ENCODE results near the gene GARIN3.
"Not testable (repeated sequence)": the region's sequence is repeated elsewhere in the genome, so short reads cannot be mapped to it uniquely, and the experiment has no call there.

Gene GARIN3

DNA sequence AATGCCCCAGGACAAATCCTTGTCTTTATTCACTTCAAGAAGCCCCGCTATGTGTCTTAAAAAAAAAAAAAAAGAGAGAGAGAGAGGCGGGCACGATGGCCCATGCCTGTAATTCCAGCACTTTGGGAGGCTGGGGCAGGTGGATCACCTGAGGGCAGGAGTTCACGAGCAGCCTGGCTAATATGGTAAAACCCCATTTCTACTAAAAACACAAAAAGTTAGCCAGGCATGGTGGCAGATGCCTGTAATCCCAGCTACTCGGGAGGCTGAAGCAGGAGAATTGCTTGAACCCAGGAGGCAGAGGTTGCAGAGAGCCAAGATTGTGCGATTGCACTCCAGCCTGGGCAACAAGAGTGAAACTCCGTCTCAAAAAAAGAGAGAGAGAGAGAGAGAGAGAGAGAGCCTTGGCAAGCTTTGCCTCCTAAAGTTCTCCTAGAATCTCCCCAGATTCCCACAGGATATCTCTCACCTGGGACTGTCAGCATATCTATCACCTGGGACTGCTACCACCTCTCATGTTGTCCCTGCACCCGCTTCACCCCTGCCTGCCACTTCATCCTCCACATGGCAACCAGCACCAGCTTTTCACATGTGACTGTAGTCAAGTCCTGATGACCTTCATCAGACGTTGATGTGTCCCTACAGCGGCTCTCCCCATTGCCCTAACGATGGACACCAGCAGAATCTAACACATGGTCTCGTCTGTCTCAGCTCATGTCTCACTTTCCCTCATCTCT, 20.4 kb upstream of the GARIN3 start:
- no peak for DNase-seq (ENCODE audit: low read depth in 1 of 2, low spot score in 1 of 2)

DNA sequence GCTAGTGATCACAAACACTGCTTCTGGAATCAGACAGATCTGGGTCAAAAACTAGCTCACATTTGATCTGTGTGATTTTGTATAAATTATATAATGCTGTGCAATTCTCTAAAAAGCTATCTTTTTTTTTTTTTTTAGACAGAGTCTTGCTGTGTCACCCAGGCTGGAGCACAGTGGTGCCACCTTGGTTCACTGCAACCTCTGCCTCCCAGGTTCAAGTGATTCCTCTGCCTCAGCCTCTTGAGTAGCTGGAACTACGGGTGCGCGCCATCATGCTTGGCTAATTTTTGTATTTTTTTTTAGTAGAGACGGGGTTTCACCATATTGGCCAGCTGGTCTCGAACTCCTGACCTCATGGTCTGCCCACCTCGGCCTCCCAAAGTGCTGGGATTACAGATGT, 19.1 kb upstream of the GARIN3 start:
- not testable (repeated sequence) for DNase-seq (ENCODE audit: low read depth in 1 of 2, low spot score in 1 of 2)

DNA sequence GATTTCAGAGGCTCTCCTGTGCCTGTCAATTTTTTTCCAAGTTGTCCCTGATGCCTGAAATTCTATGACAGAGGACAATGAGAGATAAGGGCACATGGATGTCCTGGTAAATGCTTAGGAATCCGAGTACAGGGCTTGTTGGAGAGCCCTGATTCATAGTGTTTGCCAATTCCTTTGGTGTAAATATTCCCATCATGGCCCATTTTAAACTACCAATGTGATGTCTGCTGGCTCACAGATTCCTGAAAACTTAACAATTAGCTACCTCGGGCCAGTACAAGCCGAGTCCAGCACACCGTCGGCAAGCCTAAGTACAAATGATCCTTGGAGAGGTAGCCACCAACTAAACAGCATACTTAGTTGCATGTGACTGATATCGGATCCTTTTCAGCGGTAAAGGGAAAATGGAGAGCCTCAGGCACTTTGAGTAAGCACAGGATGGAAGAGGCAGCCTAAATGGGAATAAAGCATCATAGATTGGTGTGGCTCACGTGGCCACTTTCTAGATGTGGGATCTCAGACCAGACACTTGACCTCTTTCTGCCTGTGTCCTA, 18.1 kb upstream of the GARIN3 start:
- DNase-seq (ENCODE audit: low read depth in 1 of 2, low spot score in 1 of 2): no peak

GRCh38 chr5:157182143-157182757, 16.2 kb upstream of the GARIN3 start:
- DNase-seq (ENCODE audit: low read depth in 1 of 2, low spot score in 1 of 2): no peak

DNA sequence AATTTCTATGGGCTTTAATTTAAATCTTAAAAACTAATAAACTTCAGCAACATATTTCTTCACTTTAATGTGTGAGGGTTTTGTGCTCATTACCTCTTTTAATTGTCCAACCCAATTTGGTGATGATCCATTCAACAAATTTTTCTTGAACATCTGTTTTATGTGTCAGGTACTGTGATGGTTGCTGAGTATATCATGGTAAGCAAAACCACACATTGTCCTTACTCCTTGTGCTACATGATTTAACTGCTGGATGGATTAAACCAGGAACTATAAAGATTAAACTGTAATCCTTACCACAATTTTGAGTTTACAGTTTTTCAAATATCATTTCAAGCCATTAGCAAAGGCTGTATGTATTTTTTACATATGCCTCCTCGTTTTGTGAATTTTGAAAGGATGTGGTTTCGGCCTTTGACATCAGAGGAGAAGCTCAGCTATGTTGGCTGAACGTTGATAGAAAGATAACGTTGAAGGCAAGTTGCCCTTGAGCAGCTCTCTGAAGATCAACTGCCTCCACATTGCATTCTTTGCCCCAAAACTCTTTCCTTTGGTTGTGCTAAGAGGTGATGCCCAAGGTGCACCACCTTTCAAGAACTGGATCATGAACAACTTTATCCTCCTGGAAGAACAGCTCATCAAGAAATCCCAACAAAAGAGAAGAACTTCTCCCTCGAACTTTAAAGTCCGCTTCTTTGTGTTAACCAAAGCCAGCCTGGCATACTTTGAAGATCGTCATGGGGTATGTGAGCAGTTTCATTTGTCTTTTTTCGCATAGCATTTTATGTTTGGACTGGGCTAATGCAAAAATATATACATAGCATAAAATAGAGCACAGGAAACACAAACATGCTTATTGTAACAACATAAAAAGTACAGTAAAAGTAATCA, 14.6 kb upstream of the GARIN3 start, which contains the start of gene ITK:
TSS of gene ITK (plus strand) at position 467 of the 891 bp plus-strand sequence. CDS start at position 605, 138 bp downstream.
- no peak for DNase-seq (ENCODE audit: low read depth in 1 of 2, low spot score in 1 of 2)

- no peak for DNase-seq (ENCODE audit: low read depth in 1 of 2, low spot score in 1 of 2)
Observed at GRCh38 chr5:157178966-157179365, 12.9 kb upstream of the GARIN3 start.

DNA sequence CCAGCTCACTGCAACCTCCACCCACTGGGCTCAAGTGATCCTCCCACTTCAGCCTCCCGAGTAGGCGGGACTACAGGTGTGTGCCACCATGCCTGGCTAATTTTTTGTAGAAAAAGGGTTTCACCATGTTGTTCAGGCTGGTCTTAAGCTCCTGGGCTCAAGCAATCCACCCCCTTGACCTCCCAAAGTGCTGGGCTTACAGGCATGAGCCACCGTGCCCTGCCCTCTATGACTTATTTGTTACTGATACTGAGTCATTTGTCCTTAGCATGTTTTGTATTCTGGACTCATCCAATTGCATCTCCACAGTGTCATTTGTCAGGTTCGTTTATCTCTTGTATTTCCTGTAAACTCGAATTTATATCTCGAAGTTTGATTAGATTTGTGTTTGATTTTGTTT, 11.9 kb upstream of the GARIN3 start:
- no peak for DNase-seq (ENCODE audit: low read depth in 1 of 2, low spot score in 1 of 2)

DNA sequence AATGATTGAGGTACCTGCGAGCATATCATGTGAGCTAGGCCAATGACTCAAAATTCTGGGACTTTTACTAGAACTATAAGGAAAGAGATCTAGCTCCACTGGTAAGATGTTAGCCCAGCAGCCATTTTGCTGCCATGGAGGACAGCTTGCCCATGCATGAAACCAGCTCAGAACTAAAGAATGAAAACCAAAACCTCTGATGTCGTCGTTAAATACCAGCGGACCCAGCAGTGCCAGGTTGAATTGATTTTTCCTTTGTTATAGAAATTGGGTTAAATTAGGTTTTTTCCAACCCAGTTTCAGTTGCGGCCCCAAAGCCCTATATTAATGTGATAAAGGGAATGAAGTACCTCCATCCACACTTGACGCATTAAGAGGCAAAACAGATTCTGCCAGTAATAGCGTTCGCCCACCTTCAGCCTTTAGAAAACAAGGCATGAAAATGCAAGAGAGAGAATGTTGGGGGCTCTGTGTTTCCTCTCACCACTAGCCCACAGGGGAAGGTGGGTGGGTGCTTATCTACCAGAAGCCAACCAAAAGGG, 9.1 kb upstream of the GARIN3 start:
- no peak for DNase-seq (ENCODE audit: low read depth in 1 of 2, low spot score in 1 of 2)

GRCh38 chr5:157172403-157172802, 6.3 kb upstream of the GARIN3 start:
- DNase-seq (ENCODE audit: low read depth in 1 of 2, low spot score in 1 of 2): peak in 1 of 2 donors; percentile 75

DNA sequence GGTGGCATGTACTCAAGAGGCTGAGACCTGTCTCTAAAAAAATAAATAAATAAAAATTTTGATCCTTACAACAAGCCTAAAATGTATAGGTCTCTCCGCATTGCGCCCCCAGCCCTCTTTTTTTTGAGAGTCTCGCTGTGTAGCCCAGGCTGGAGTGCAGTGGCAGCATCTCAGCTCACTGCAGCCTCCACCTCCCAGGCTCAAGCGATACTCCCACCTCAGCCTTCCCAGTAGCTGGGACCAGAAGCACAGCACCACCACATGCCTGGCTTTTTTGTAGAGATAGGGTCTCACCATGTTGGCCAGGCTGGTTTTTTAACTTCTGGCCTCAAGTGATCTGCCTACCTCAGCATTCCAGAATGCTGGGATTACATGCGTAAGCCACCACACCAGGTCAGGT, 2.2 kb upstream of the GARIN3 start:
- DNase-seq (ENCODE audit: low read depth in 1 of 2, low spot score in 1 of 2): no peak

DNA sequence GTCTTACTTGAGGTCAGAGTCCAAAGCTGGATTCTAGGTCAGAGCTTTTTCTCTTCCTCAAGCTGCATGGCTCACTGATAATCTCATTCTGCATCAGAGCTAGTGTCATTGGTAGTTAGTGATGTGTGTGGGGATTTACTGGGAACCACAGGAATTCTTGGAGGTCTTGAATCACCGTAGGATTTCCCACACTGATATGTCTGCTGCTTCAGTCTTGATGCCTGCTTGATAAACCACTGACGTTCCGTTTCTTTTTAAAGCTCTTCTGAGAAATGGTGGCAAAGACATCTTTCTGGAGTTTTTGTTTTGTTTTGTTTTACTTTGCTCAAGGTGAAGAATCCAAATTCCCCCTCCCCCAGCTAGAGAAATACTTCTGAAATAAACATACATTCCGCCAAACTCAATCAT, 1.2 kb upstream of the GARIN3 start:
- no peak for DNase-seq (ENCODE audit: low read depth in 1 of 2, low spot score in 1 of 2)

DNA sequence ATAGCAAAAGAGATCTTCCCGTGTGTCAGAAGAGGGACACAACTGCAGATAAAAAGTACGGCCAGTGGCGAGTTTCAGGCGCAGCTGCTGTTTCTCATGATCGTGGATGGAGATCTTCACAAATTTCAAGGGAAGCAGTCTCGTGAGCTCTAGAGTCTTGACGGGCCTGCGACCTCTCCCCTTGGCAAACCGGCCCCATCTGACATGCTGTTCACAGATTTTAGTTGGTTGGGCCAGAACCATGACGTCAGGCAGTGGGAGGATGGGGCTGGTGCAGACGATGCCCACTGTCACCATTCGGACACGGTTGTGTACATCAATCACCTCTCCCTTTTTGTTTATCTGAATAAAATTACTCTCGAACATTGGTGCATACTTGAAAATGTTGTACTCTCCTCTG, 396 bp downstream of the GARIN3 start:
- no peak for DNase-seq (ENCODE audit: low read depth in 1 of 2, low spot score in 1 of 2)

DNA sequence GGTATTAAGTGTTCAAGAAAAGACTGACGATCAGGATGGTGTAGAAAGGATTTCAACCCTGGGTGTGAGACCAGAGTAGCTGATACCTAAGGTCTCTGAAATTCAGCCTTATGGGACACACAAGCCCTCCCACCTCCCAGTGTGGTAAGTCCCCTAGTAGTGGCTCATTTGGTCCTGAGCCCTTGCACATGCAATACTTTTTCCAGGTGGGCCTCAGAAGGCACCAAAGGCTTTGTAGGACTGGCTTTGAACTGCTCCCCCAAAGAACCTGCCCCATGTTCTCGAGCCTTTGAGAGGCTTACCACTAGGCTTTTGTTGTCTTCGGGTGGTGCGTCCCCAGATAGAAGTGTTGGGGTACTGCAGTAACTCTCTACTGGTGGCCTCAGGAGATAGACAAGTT, 803 bp downstream of the GARIN3 start:
- no peak for DNase-seq (ENCODE audit: low read depth in 1 of 2, low spot score in 1 of 2)

GRCh38 chr5:157164521-157164920, 1.5 kb downstream of the GARIN3 start:
- no peak for DNase-seq (ENCODE audit: low read depth in 1 of 2, low spot score in 1 of 2)

DNA sequence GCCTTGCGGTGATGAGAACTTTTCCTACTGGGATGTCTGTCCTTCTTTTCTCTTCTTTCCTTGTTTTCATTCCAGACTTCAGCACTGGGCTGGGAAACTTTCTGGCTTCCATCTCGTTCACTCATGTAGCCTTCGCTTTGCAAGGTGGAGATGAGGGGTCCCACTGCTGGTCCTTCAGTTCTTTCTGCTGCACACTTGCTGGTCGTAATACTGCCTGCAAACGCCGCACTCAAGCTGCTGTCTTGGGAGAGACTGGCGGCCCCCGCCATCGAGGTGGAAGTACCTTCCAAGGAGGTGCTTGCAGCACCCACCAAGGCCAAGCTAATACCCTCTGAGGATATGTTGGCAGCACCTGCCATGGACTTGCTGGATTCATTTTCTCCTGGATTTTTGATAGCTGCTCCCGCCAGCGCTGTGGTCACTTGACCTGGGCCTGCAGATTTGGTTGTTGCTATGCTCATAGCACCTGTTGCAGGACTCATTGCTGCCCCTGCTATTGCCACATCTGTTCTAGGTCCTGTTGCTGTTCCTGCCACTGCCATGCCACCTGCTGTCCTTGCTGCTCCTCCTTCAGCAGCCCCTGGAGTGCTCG, 3.0 kb downstream of the GARIN3 start:
- no peak for DNase-seq (ENCODE audit: low read depth in 1 of 2, low spot score in 1 of 2)

DNA sequence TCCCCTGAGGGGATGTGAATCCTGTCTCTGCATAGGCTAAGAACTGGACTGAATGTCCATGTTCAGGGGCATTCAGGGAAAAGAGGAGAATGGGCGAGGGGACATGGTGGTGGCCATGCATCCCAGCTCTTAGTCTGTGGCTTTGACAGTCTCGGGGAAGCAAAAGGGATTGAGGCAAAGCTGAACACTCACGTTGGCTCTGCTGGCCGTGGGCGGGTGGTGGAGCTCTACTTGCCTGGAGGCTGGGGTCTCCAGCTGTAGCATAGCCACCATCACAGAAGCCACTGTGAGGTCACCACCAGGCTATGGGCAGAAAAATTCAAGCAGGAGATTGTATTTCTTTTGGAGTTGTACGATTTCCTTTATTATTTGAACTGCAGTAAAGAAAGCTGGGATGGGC, 4.1 kb downstream of the GARIN3 start:
- no peak for DNase-seq (ENCODE audit: low read depth in 1 of 2, low spot score in 1 of 2)

DNA sequence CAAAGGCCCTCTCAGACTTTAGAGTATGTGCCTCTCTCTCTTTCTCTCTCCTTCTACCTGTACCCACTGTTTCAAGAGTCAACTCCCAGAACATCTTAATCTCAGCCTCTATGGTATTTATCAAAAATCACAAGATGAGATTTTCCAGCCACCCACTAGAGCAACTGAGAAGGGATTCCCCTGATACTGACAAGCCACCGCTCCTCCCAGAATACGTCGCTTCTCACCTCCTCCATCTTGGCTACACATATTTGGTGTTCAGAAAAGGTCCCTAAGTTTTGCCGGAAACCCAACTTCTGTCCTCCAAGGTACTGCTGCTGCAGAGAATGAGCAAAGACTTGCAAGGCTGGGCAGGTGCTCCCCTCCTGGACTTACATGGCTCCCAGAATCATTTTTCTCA, 6.1 kb downstream of the GARIN3 start:
- DNase-seq (ENCODE audit: low read depth in 1 of 2, low spot score in 1 of 2): peak in 1 of 2 donors; percentile 31

GRCh38 chr5:157159209-157159751, 6.8 kb downstream of the GARIN3 start:
- DNase-seq (ENCODE audit: low read depth in 1 of 2, low spot score in 1 of 2): no peak

DNA sequence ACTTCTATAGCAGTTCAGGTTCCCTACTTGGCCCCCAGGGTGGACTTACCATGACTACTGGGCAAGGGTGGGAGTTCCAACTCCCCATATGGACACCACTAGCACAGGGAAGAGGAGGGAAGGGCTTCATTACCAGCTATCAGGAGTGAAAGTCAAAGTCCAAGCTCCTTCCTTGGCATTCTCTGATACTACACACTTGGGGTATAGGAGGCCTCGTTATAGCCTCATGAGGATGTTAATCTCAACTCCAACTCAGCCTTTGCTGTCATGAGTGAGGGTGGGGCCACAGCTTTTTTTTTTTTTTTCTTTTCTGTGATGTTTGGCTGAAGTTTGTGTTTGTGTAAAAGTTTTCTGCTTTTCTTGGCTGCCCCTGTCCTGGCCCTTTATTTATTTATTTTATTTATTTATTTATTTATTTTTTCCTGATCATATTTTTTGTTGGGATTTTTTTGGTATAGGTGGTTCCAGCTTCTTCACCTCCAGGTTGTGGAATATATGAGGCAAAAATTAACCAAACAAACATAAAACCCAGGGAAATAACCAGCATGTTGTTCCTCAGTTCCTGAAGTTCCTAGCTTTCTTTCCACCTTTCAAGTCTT, 8.7 kb downstream of the GARIN3 start:
- no peak for DNase-seq (ENCODE audit: low read depth in 1 of 2, low spot score in 1 of 2)

- DNase-seq (ENCODE audit: low read depth in 1 of 2, low spot score in 1 of 2): no peak
Observed at GRCh38 chr5:157155297-157155696, 10.8 kb downstream of the GARIN3 start.

Data from activated T-helper 1 cell treated with anti-CD3 and anti-CD28 coated beads, Interleukin-2, amount 50 U/mL, for 16 hours (primary cell).